GM12875 (cell line): ENCODE data around the gene PPA2.

Experiments
- H3K4me3 ChIP-seq: one replicate; pipeline ENCODE4 v1.5.1; 2011; ENCODE audit warnings: low read depth, low read length, control low read depth
- TF ChIP-seq, protein P1 (sequence below): IDR thresholded peaks from 2 replicates; pipeline ENCODE4 v1.5.1; 2011; ENCODE audit warnings: low read depth, mild to moderate bottlenecking, control low read depth, inconsistent platforms, low read length, moderate library complexity, borderline replicate concordance; ENCODE audit not compliant: insufficient read depth

PPA2 gene

DNA sequence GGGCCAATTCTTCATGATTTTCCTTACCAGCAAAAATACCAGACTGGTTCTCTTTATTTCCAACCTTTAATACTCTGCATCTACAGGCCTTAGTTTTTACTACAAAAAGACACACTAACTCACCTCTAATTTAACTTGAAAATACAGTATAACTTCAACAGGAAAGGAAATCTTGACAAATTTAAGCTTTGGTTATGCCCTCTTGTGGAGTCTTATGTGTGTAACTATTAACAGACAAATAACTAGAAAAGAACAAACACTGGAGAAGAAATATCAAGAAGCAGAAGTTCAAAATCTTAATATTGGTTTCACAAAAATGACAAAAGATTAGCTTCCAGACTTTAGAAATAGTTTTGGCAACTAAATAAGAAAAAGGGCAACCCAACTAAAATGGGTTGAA, 33.0 kb downstream of the PPA2 start:
- TF ChIP-seq, protein P1, sequence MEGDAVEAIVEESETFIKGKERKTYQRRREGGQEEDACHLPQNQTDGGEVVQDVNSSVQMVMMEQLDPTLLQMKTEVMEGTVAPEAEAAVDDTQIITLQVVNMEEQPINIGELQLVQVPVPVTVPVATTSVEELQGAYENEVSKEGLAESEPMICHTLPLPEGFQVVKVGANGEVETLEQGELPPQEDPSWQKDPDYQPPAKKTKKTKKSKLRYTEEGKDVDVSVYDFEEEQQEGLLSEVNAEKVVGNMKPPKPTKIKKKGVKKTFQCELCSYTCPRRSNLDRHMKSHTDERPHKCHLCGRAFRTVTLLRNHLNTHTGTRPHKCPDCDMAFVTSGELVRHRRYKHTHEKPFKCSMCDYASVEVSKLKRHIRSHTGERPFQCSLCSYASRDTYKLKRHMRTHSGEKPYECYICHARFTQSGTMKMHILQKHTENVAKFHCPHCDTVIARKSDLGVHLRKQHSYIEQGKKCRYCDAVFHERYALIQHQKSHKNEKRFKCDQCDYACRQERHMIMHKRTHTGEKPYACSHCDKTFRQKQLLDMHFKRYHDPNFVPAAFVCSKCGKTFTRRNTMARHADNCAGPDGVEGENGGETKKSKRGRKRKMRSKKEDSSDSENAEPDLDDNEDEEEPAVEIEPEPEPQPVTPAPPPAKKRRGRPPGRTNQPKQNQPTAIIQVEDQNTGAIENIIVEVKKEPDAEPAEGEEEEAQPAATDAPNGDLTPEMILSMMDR, result no peak
- no peak overlapping the region for H3K4me3 ChIP-seq

DNA sequence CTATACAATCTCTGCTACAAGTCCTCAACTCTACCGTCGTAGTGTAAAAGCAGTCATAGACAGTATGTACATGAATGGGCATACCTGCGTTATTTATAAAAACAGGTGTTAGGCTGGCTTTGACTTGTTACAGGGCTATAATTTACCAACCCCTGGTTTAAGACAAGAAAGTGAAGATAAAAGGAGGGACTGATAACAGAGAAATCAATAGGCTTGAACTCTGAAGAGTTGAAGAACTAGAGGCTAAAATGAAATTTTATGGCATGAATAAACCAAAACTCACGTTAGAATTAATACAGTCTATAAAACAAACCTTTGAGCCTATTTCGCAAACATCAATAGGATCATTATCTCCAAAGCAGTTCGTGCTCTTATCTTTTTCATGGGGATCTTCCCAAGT, 36.2 kb downstream of the PPA2 start:
- H3K4me3 ChIP-seq, result no peak overlapping the region
- TF ChIP-seq, protein P1, result no peak

DNA sequence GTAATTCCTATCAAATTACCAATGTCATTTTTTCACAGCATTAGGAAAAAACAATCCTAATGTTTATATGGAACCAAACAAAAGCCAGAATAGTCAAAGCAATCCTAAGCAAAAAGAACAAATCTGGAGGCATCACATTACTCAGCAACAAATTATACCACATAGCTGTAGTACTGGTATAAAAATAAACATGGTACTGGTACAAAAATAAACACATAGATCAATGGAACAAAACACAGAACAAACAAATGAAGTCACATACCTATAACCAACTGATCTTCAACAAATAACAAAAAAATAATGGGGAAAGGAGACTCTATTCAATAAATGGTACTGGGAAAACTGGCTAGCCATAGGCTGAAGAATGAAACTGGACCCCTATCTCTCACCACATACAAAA, 37.4 kb downstream of the PPA2 start:
- no peak overlapping the region for H3K4me3 ChIP-seq

DNA sequence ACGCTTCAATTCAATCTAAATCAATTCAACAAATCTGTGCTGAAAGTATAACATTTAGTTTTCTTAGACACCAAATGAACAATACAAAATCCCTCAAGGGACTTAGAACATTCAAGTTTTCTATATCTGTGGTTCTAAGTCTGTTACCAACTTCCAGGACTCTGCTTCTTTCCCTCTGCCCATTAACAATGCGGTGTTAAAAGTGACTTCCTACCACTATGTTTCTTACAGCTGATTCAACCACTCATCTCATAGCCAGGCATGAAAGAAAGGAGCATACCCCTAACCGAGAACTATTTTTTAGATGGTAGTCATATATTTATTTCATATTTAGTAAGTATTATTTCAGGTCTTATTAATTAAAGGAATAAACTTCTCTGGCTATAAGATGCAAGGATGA, 38.9 kb downstream of the PPA2 start:
- TF ChIP-seq, protein P1, result no peak
- no peak overlapping the region for H3K4me3 ChIP-seq

More for the DNA sequence above, 37.4 kb downstream of the PPA2 start:
- TF ChIP-seq, protein P1, result no peak

DNA sequence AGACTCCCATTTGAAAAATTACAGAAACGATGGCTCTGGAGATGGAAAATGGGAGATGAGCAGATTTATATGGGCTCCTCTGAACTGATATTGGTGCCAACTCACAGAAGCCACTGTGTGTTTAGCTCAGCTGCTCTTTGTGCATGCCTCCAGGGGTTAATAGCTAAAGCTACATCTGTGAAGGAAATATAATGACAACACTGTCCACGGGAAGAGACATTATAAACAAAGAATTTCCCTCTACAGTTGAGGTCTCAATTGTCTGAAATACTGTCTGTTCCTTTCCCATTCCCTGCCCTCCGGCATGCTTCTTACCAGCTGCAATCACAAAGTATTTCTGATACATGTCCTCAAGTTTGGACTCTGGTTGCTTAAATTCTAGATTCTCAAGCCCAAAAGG, 40.4 kb downstream of the PPA2 start:
- TF ChIP-seq, protein P1, result no peak
- no peak overlapping the region for H3K4me3 ChIP-seq

DNA sequence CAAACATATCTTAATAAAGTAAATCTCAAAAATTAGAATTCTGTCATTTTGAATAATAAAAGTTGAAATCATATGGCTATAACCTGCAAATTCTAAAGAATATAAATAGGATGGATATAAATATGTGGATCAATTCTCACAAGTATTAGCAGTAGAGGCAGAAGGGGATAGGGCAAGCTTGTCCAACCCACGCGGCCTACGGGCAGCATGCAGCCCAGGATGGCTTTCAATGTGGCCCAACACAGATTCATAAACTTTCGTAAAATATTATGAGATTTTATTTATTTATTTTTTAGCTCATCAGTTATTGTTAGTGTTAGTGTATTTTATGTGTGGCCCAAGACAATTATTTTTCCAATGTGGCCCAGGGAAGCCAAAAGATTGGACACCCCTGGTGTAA, 41.4 kb downstream of the PPA2 start:
- H3K4me3 ChIP-seq, result no peak overlapping the region
- TF ChIP-seq, protein P1, result no peak

DNA sequence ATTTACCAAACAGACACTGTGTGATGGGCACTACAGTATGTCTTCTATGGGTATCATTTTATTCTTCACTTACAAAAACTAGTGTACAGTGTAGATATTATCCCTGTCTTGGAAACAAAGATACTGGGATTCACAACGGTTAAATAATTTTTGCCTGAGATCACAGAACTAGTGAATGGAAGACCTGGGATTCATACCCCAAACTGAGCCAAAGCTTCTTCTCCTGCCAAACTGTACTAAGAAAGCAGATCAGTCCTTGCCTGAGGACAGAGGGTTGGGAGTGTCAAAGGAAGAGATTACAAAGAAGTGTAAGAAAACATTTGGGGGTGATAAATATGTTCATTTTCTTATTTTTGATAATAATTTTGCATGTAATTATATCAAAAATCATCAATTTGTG, 43.1 kb downstream of the PPA2 start:
- no peak overlapping the region for H3K4me3 ChIP-seq
- TF ChIP-seq, protein P1, result no peak
